Activated T-helper 1 cell treated with anti-CD3 and anti-CD28 coated beads, Interleukin-12 subunit alpha, Interleukin-12 subunit beta, Interleukin-2, Interleukin-4 antibody, amounts not matched to agents 30 ng/mL and 10 ng/mL and 1 ng/mL, durations not matched to agents 14 hours and 24 hours and 36 hours (primary cell): ENCODE measurements around the gene MACF1. TPM values are rescaled to one million over a fixed set of nuclear protein-coding genes. Genes with fewer than 3 reads are reported as not detected.
"Not testable (repeated sequence)": the region's sequence is repeated elsewhere in the genome, so short reads cannot be mapped to it uniquely, and the experiment has no call there.

Experiments
- DNase-seq: peaks from one replicate; pipeline ENCODE4 v3.0.0; 2021; ENCODE audit warnings: low spot score
- H3K27ac Mint-ChIP-seq: one replicate; pipeline ENCODE4 v1.8.0; 2021; ENCODE audit warnings: mild to moderate bottlenecking, mixed read lengths
- H3K27me3 Mint-ChIP-seq: one replicate; pipeline ENCODE4 v1.8.0; 2022; ENCODE audit warnings: mild to moderate bottlenecking, moderate library complexity, mixed read lengths; ENCODE audit not compliant: insufficient read depth
- H3K36me3 Mint-ChIP-seq: one replicate; pipeline ENCODE4 v1.8.0; 2021; ENCODE audit warnings: low read depth, mixed read lengths
- H3K4me1 Mint-ChIP-seq: one replicate; pipeline ENCODE4 v1.8.0; 2021; ENCODE audit warnings: low read depth, mixed read lengths
- H3K4me3 Mint-ChIP-seq: one replicate; pipeline ENCODE4 v1.8.0; 2021; ENCODE audit warnings: mild to moderate bottlenecking, moderate library complexity, mixed read lengths
- H3K9me3 Mint-ChIP-seq: one replicate; pipeline ENCODE4 v1.8.0; 2021; ENCODE audit warnings: mixed read lengths
- intact Hi-C: fragments of 100-400 bp; cut with micrococcal nuclease; formaldehyde crosslinking; loops from one replicate; pipeline ENCODE4 v1.15.1; 2024
- total RNA-seq: library from RNA; stranded (reverse); gene quantifications from 2 replicates; pipeline ENCODE4 v1.2.3, GENCODE V29; 2022

Gene MACF1
- total RNA-seq, 1 donor from 2014 or later = 226 TPM

DNA sequence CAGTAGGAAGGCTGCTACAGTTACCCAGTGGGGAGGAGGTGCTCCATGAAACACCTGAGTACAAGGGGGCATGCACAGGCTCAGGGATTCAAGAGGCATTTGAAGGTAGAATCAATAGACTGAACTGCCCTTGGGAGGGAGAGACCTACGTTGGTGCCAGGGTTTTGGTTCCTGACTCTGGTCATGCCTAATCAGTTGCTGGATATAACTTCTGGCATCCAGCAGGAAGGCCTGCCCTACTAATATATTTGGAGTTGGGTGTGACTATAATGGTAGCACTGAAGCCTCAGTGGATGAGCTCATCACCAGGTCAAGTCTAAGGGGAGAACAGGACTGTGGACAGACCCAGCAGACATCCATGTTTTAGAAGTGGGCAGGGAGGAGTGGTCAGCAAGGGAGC lies 271.1 kb downstream of the MACF1 start:
- DNase-seq, H3K4me3 Mint-ChIP-seq, intact Hi-C loops, H3K4me1 Mint-ChIP-seq, H3K9me3 Mint-ChIP-seq, H3K27ac Mint-ChIP-seq, H3K27me3 Mint-ChIP-seq: not testable (repeated sequence)
- peaks cover 33% of the 10 kb centered on the region for H3K36me3 Mint-ChIP-seq

DNA sequence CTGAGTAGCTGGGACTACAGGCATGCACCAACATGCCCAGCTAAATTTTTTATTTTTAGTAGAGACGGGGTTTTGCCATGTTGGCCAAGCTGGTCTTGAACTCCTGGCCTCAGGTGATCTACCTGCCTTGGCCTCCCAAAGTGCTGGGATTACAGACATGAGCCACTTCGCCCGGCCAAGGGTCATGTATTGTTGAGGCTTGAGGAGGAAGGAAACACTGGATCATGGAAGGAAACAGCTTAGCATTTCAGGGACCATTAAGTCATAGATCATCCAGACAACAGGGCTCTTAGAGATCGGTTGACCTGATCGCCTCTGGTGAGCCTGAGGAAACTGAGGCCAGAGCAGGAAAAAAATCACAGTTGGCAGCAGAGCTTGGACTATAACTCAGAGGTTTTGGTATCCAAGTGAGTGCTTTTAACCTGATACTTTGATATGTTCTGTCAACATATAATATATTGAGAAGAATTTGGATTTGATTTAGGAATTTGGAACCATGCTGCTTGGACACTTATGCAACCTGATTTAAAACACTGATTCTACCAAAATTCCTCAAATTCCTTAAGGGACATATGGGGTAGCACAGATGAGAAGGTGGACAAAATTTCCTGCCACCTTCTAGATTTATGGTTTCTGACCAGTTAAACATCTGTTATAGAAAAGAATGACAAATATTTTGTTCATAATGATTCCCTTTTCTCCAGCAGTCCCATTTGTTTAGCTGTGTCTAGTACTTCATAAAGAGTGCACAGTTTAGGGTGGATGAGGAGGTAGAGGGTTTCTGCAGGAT lies 273.8 kb downstream of the MACF1 start:
- H3K4me1 Mint-ChIP-seq = no peaks in the 10 kb centered on the region
- intact Hi-C loops = no loop called here
- no peak overlapping the region for H3K4me3 Mint-ChIP-seq
- DNase-seq = no peak
- H3K9me3 Mint-ChIP-seq = no peaks in the 10 kb centered on the region
- H3K27me3 Mint-ChIP-seq = no peaks in the 10 kb centered on the region
- H3K36me3 Mint-ChIP-seq = peaks cover 29% of the 10 kb centered on the region
- H3K27ac Mint-ChIP-seq = no peak overlapping the region

DNA sequence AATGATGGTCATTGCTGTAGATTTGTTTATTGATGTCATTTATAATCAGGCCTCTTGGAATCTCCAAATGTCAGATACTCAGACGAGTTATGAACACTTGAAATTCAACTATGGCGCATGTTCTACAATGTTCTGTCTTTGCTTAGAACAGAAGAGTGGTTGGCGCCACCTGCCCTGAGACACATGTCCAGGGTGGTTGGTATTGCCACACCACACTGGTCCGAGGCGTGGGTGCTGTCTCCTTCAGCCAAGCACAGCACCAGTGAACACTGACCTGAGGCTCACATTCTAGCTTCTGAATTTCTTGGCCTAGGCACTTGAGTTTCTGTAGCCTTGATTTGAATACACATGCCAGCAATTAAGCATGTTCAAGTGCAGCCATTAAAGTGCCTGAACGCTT lies 276.8 kb downstream of the MACF1 start:
- H3K27me3 Mint-ChIP-seq = no peaks in the 10 kb centered on the region
- no peaks in the 10 kb centered on the region for H3K4me1 Mint-ChIP-seq
- no peaks in the 10 kb centered on the region for H3K9me3 Mint-ChIP-seq
- peaks cover 34% of the 10 kb centered on the region for H3K36me3 Mint-ChIP-seq
- intact Hi-C loops = no loop called here
- H3K4me3 Mint-ChIP-seq = no peak overlapping the region
- DNase-seq = no peak
- H3K27ac Mint-ChIP-seq = no peak overlapping the region

DNA sequence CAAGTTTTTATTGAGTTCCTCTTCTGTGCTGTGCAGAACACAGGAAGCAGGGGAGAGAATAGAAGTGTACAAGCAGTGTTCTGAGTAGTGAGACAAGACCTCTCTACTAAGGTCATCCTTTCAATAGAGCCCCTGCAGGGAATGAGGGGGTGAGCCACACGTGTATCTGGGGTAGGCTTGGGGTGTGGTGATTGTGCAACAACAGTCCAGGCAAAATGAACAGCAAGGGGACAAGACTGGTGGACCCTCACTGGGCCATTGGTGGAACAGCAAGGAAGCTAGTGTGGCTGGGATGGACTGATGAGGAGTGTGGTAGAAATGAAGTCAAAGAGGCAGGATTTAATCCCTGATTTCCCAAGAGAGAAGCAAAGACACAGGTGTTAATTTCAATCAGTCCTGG lies 278.8 kb downstream of the MACF1 start:
- Mint-ChIP-seq H3K27ac (no peak overlapping the region), H3K4me1 (no peaks in the 10 kb centered on the region), H3K36me3 (peaks cover 39% of the 10 kb centered on the region), H3K4me3 (no peak overlapping the region), H3K27me3 (no peaks in the 10 kb centered on the region), H3K9me3 (no peaks in the 10 kb centered on the region)
- DNase-seq = no peak
- intact Hi-C loops = no loop called here

DNA sequence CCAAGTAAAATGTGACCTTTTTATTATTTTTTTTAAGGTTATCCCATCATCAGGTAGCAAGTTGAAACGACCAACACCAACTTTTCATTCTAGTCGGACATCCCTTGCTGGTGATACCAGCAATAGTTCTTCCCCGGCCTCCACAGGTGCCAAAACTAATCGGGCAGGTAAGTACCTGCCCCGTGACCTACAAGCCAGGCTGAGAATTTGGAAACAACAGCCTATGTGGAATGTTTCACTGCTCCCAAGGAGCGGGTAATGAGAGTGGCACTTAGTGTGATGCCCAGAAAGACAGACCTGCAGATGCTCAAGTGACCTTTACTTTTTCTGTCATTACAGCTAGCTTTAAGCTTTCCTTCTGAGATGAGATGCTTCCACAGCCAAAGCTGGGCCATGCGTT lies 280.1 kb downstream of the MACF1 start:
- Mint-ChIP-seq H3K4me1 (peaks cover 4% of the 10 kb centered on the region), H3K27ac (no peak overlapping the region), H3K27me3 (peaks cover 2% of the 10 kb centered on the region), H3K9me3 (no peaks in the 10 kb centered on the region), H3K4me3 (no peak overlapping the region), H3K36me3 (peaks cover 31% of the 10 kb centered on the region)
- no peak for DNase-seq
- intact Hi-C loops = no loop called here

DNA sequence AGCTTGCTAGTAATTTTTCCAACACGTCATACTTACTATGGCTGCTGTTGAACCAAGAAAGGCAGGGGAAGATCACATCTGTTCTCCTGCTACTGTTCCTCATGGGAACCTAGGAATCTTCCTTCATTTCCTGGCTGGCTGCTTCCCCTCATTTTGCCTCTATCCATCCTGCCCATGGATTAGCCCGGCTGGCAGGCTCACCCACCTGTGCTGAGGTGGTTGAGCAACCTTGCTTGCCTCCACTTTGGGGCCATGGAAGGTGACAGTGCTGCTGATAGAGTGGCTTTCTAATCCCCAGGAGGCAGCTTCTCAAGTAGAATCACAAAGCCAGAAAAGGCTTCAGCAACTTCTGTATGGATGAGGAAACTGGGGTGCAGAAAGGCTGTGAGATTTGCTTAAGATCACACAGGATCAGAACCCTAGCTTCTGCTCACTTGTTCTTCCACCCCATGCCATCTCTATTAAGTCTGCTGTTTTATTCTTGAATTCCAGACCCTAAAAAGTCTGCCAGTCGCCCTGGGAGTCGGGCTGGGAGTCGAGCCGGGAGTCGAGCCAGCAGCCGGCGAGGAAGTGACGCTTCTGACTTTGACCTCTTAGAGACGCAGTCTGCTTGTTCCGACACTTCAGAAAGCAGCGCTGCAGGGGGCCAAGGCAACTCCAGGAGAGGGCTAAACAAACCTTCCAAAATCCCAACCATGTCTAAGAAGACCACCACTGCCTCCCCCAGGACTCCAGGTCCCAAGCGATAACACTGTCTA lies 280.7 kb downstream of the MACF1 start:
- Mint-ChIP-seq H3K4me3 (no peak overlapping the region), H3K27ac (no peak overlapping the region), H3K27me3 (peaks cover 6% of the 10 kb centered on the region), H3K9me3 (no peaks in the 10 kb centered on the region), H3K4me1 (peaks cover 5% of the 10 kb centered on the region), H3K36me3 (peaks cover 24% of the 10 kb centered on the region)
- intact Hi-C loops = no loop called here
- no peak for DNase-seq

DNA sequence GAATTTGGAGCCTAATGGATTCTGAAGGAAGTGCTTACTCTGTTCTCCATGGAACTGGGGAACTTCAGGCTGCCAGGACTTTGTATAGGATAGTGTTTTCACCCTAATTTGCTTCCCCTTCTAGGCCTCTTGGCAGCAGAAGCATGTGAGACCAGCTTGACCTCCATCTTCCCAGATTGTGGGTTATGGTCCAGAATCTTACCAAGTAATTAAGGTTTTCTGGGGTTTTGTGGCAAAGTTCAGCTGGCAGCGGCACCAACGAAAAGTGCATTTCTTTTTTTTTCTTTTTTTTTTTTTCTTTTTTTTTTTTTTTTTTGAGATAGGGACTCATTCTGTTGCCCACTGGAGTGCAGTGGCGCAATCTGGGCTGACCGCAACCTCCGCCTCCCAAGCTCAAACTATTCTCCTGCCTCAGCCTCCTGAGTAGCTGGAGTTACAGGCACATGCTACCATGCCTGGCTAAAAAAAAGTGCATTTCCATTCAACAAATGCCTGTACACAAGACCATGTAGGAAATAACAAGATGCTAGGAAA lies 283.6 kb downstream of the MACF1 start:
- no peak overlapping the region for H3K27ac Mint-ChIP-seq
- H3K4me1 Mint-ChIP-seq = peaks cover 11% of the 10 kb centered on the region
- H3K36me3 Mint-ChIP-seq = peaks cover 17% of the 10 kb centered on the region
- no peak overlapping the region for H3K4me3 Mint-ChIP-seq
- H3K27me3 Mint-ChIP-seq = peaks cover 19% of the 10 kb centered on the region
- DNase-seq = no peak
- intact Hi-C loops = no loop called here
- H3K9me3 Mint-ChIP-seq = no peaks in the 10 kb centered on the region

DNA sequence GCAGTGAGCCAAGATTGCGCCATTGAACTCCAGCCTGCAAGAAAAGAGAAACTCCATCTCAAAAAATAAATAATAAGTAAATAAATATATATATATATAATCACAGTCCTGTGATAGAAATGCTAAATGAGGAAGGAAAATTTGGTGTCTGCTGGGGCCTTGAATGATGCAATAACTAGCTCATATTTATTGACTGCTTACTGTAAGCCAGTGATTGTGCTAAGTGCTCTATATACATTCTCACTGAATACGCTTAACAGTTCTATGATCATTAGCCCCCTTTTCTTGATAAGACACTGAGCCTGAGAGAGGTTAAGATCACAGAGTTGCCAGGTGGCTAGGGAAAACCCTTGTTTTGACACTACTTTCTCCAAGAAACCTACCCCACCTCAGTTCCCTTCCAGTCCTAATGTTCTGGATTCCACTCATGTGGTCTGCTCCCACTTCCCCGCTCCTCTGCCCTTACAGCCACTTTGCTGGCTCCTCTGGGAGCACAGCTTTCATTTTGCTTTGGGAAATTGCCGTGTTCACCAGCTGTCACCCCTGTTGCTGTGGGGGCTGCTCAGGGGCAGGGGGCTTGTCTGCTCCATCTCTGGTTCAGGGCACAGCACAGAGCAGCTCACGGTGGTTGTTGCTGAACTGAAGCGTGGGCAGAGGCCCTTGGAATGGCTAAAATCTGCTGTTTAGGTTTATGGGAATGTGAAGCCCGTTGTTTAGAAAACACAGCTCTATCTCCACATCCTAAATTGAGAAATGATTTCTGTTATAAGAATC lies 284.5 kb downstream of the MACF1 start:
- Mint-ChIP-seq H3K4me1 (peaks cover 11% of the 10 kb centered on the region), H3K27me3 (peaks cover 26% of the 10 kb centered on the region), H3K27ac (no peak overlapping the region), H3K36me3 (peaks cover 14% of the 10 kb centered on the region), H3K9me3 (no peaks in the 10 kb centered on the region), H3K4me3 (no peak overlapping the region)
- DNase-seq = no peak
- intact Hi-C loops = no loop called here

DNA sequence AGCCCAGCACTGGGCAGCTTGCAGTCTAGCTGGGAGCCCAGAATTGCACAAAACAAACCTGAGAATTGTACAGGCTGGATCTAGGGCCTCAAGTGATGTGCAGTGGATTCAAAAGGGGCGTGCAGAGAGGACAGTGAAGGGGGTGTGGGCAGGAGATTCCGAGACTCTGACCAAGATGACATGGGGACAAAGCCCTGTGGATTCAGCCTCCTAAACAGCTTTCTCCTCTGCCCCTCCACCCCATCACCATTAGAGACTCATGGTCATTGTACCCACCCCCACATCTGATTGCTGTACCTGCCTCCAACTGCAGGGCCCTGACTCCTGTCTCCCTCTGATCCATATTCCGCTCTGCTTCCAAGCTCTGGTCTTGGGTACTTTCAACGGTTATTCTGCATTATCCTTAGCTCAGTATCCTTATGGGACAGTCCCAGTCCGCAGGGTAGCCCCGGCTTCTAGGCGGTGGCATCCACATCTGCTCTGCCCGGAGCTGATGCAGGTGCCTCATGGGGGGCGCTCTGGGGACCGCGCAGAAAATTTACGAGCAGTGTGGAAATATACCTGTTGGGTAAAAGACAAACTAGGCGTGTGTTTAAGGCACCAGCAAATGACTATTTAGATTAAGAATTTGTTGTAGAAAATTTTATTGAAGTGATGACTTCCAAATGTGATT lies 285.2 kb downstream of the MACF1 start:
- Mint-ChIP-seq H3K9me3 (no peaks in the 10 kb centered on the region), H3K36me3 (peaks cover 14% of the 10 kb centered on the region), H3K27ac (no peak overlapping the region), H3K4me3 (peak overlapping the region; percentile 22), H3K27me3 (peaks cover 30% of the 10 kb centered on the region), H3K4me1 (peaks cover 11% of the 10 kb centered on the region)
- no peak for DNase-seq
- intact Hi-C loops = loop anchor here (5.0 to 10.0 kb wide), 3 partner anchors 48 to 617 kb away; partner anchors contain the start of genes BMP8B and MYCBP

DNA sequence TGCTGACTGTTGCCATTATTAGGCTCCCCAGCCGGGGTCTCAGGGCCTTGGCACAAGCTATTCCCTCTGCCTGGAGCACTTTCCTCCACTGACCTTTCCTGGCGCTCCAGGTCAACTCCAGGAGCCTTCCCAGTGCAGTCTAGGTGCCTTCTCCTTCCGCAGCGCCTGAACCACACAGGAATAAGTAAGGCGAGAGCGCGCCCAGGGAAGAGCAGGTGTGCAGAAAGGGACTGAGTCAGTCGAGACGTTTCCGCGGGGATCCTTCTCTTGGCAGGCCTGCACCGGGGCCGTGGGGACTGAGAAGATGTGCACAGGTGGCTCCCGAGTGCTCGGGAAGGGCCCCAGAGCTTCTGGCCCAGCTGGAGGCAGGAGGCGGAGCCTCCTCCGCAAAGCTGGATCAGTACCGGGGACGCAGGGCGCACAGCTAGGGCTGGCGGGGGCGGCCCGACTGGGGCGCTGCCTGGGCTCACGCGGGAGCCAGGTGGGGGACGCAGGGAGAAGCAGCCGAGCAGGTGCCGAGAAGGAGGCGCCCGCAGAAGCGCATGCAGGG lies 286.2 kb downstream of the MACF1 start:
- no peak overlapping the region for H3K27ac Mint-ChIP-seq

DNA sequence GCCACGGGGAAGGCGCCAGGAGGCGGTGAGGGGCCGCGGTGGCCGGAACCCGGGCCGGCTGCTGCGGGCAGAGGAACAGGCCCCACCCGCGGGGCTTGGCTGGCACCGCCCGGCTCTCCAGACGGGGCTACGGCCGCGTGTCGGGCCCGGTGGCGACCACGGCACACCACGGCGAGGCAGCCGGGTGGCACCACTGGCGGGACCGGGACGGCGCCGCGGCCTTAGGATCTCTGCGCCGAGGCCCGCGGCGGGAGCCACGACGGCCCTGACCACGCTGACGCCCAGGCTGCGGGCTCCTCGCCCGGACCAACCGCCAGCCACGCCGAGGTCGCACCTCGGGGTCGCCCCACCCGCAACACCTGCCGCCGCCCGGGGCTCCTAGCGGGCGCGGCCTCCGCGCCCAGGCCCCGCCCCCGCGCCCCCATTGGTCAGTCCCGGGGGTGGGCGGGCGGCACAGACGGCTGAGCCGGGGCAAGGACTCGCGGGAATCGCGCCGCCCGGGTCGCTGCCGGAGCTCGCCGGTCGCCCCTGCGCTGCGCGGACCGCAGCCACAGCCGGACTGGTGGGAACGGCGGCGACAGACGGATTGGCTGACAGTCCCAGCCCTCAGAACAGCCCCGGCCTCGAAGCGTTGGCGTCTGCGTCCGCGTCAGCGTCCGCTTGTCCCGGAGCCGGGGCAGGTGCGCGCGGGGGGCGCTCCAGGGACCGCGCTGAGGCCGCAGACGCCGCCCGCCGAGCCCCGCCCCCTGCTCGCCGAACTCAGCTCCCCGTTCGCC lies 286.8 kb downstream of the MACF1 start, which contains the start of gene BMP8A:
Gene BMP8A (plus strand): TSS at position 491 of the 776 bp plus-strand sequence. CDS start 356 bp downstream, outside the sequence.
- Mint-ChIP-seq H3K27ac (no peak within 1 kb of the TSS), H3K9me3 (no peaks in the 10 kb centered on the region)
- intact Hi-C loops = loop anchor here (1.0 to 10.0 kb wide), 4 partner anchors 46 to 619 kb away; partner anchors contain the start of genes BMP8B and MYCBP

More for the DNA sequence above, 286.2 kb downstream of the MACF1 start:
- Mint-ChIP-seq H3K9me3 (no peaks in the 10 kb centered on the region), H3K4me1 (peaks cover 11% of the 10 kb centered on the region), H3K27me3 (peaks cover 30% of the 10 kb centered on the region), H3K4me3 (peak overlapping the region; percentile 75), H3K36me3 (peaks cover 6% of the 10 kb centered on the region)
- no peak for DNase-seq
- intact Hi-C loops = loop anchor here (1.0 to 10.0 kb wide), 4 partner anchors 47 to 618 kb away; partner anchors contain the start of genes BMP8B and MYCBP

More for the DNA sequence above, 286.8 kb downstream of the MACF1 start, which contains the start of gene BMP8A:
- peaks cover 11% of the 10 kb centered on the region for H3K4me1 Mint-ChIP-seq
- DNase-seq = peak; percentile 69
- peaks cover 5% of the 10 kb centered on the region for H3K36me3 Mint-ChIP-seq
- peaks cover 30% of the 10 kb centered on the region for H3K27me3 Mint-ChIP-seq
- H3K4me3 Mint-ChIP-seq = peak within 1 kb of the TSS; percentile 75
